HTR-8/SVneo (cell line): ENCODE results near the gene STUB1.
A peak's percentile ranks its signal among the peaks of the same experiment; 100 is the strongest.
"Not testable (repeated sequence)": the region's sequence is repeated elsewhere in the genome, so short reads cannot be mapped to it uniquely, and the experiment has no call there.

Experiments used
- DNase-seq: peaks from one replicate; pipeline ENCODE4 v3.0.0; 2011; ENCODE audit warnings: low spot score, mixed read lengths; ENCODE audit not compliant: insufficient read length
- FAIRE-seq: peaks from 2 replicates; lab custom pipeline; 2011; peaks lifted over from hg19 to GRCh38; lab: Jason Lieb, UNC

STUB1 gene

DNA sequence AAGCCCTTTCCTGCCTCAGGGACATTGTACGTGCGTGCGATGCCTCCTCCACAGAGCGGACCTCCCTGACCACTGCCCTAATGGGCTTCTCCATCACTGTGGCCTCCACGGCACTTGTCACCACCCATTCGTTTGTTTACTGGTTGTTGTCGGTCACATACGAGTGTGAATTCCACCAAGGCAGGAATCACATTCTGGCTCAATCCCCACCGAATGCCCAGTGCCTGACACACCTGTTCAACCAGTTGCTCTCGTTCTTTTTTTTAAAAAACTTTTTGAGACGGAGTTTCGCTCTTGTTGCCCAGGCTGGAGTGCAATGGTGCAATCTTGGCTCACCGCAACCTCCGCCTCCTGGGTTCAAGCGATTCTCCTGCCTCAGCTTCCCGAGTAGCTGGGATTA lies 11.0 kb downstream of the STUB1 start:
- DNase-seq, FAIRE-seq: not testable (repeated sequence)

DNA sequence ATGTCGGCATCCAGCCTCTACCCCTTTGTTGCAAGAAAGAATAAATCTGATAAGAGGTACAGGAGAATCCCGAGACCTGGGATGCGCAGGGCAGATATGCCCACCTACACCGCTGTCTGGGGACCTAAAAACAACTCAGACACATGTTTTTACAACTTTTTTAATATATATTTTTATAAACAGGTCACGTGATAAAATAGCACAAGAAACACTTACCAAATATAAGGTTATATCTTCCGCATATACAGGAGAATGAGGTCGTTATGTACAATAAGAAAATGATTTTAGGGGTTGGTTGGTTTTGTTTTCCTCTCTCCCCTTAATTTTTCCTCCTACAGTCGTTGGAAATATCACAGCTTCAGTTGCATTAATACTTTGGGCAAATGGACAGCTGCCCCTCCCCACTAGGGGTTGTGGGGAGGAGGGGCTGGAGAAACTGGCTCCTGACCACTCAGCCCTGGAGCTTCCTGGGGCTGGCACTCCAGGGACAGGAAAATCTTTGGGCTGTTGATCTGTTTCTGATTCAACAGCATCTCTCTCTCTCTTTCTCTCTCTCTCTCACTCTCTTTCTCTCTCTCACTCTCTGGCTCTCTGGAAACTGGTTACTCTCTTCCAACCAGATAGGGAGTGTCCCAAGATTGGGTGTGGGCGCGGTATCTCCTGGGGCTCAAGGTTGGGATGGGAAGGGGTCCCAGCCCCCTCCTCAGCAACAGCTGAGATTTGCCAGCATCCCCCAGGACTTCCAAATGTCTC lies 12.3 kb downstream of the STUB1 start:
- no peak for FAIRE-seq
- DNase-seq = no peak

DNA sequence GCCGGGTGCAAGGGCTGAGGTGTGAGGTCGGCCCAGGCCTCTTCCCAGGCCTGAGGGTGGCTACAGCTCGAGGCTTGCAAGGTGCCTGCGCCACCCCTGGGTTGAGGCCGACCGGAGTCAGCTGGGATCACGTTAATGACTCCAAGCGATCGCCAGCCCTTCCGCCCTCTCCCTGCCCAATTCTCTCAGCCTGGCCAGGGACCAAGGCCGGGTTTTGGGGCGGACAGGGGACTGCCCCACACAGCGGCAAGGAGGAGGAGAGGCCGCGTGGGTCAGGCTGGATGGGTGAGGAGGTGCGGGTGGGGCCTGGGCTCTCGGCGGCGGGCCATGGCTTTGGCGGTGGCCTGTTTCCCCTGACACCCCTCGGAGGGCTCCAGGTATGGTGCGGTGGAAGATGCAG lies 13.2 kb downstream of the STUB1 start:
- DNase-seq (no peak), FAIRE-seq (no peak)

DNA sequence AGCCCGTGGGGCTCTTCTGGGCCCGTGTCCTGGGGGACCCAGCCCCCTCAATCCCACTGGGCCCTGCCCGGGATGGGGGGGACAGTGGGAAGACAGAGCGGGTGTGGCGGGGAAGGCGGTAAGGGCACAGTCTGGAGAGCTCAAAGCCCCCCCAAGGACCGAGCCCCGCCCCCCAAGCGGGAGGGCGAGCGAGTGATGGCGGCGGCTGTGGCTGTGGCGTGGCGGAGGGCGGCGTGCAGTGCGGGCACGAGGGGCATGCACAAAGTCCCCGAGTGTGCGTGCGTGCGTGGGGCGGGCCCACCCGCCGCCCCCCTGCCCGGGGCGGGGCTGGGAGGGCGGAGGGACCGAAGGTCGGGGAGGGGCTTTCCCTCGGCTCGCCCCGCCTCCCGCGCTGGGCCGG lies 13.6 kb downstream of the STUB1 start:
- DNase-seq (no peak), FAIRE-seq (no peak)

DNA sequence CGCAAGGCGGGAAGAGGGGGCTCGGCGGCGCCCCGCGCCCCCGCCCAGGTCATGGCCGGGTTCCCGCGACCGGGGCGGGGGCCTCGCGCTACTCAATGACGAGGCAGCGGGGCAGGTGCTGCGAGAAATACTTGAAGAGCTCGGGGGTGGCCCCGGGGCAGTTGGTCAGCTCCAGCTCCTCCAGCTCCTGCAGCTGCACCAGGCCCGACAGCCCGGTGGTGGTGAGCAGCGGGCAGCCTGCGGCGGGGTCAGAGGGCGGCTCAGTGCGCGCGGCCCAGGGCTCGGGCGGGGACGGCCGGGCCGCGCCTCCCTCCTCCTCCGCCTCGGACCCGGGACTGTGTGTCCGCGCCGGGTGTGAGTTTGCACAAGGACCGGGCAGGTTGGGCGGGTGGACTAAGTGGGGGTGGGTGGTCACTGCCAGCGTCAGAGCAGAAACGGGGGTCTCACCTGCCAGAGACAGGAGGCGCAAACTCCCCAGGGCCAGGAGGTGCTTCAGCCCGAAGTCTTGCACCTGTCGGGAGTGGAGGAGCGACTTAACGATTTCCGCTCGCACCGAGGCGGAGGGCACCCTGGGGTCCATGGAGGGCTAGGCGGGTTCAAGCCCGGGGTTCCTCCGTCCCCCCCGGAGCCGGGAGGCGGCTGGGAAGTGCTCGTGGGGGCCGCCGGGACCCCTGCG lies 14.1 kb downstream of the STUB1 start:
- DNase-seq (no peak), FAIRE-seq (no peak)

DNA sequence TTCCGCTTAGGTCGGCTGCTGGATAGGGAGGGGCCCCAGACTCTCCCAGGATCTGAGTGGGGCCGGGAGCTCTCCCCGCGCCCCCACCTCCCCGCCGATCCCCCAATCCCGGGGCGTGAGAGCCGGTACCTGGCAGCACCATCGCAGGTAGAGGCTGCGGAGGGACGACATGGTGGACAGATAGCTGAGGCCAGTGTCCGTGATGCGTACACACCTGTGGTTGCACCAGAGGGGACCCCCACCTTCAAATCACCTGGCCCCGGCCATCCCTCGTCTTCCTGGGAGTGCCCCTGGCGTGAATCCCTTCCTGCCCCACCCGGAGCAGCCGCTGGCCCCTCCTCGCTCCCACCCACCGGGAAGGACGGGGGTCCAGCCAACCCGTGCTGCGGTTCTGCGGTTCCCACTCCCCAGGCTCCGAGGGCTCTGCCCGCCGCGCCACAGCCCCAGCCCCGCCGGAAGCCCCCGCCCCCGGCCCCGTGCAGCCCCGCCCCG lies 14.7 kb downstream of the STUB1 start:
- DNase-seq (no peak), FAIRE-seq (no peak)

DNA sequence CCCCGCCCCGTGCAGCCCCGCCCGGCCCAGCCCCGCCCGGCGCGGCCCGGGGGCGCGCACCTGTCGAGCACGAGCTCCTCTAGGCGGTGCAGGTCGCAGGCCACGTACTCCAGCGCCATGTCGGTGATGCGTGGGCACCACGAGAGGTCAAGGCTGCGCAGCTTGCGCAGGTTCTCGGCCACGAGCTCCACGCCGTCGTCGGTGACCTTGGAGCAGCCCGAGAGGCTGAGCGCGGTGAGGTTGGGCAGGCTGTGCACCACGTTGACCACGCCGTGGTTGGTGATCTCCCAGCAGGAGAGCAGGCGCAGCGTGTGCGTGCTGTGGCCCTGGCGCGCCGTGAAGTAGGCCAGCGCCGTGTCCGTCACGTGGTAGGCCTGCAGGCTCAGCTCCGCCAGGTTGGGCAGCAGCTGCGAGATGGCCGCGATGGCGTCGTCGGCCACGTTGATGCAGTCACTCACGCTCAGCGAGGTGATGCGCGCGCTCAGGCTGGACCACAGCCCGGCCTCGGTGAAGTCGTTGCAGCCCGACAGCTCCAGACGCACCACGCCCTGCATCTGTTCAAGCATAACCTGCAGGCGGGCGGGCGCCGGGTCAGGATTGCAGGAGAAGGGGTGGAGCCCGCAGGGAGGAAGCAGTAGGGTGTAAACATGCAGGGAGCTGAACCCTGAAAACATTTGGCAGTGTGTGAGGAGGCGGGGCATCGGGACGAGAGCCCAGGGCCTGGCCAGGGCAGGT lies 15.3 kb downstream of the STUB1 start:
- DNase-seq (no peak), FAIRE-seq (peak; percentile 13)

DNA sequence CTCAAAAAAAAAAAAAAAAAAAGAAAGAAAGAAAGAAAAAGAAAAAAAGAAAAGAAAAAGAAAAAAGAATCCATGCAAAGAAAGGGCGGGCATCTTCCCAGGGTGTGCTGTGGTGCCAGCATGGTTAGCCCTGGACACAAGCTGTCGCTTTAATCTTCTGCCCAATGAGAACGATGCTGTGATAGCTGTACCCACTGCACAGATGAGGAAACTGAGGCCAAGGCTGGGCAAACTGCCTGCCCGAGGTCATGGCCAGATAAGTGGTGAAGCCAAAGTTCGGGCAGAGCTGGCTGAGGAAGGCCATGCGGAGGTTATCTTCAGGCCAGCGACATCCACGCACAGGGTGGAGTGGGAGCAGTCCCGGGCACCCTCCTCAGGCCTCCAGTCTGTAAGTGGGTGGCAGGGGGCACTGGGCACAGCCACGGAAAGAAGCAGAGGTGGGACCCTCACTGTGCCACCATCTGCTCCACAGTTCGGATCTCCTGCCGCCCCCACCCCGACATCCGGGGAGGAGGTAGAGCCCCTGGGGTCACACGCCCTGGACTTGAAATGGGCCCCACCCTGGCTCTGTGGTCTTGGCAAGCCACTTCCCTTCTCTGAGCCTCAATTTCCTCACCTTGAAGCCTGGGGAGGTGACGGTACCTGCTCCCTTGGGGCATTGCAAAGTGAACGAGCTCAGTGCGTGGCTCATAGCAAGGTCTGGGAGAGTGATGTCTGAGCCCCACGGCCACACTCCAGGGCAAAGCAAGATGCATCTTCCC lies 18.9 kb downstream of the STUB1 start:
- DNase-seq (no peak), FAIRE-seq (no peak)

DNA sequence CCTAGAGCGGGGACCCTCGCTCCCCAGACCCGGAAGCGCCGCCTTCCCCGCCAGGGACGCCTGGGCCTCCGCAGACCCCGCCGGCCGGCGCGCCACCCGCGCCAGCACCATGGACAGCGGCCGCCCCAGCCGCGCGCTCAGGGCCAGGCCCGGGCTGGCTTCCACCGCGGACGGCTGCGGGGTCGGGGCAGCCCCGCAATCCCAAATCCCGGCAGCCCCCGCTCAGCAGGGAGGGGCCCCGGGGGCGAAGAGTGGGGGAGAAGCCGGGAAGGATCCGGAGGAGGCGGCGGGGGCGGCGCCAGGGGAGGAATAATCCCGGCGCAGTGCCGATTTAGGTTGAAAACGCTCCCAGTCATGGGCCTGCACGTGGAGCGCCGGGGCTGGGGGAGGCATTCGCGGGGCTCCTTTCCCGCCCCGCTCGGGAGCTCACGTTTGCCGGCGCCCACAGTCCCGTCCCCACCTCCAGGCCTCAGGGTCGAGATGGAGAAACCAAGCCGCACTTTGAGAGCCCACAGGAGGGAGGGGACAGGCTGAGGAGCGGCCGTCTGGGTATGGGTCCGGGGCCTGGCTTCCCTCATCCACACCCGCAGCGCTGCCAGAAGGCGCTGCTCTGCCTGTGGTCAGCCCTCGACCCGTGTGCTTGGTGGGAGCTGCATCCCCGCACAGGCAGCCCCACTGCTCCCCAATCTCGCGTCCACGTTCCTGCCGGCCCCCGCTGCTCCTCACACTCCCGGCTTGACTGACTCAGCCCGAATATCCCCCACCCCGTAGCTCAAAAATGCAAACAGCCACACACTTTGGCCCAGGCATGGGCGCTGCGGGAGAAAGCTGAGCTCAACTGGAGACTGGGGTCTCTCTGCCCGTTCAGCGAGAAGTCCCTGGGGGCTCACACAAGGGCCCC lies 20.7 kb downstream of the STUB1 start:
- FAIRE-seq = no peak
- no peak for DNase-seq

DNA sequence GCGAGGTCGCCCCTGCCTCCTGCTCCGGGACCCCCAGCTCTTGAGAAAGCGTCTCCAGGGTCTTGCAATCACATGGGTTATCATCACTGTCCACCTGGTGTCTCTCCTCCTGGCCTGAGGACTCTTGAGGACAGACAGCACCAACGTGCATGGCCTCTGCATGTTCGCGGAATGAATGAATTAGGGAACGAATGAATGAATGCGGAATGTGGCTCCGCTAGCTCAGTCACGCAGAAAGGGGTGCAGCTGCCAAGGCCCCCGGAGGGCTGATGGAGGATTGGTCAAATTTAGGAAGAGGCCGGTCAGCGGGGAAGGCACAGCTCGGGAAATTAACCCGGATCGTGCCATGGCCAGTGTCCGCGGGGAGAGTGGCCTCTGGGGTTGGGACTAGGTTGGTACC lies 22.1 kb downstream of the STUB1 start:
- DNase-seq = no peak
- FAIRE-seq = no peak

DNA sequence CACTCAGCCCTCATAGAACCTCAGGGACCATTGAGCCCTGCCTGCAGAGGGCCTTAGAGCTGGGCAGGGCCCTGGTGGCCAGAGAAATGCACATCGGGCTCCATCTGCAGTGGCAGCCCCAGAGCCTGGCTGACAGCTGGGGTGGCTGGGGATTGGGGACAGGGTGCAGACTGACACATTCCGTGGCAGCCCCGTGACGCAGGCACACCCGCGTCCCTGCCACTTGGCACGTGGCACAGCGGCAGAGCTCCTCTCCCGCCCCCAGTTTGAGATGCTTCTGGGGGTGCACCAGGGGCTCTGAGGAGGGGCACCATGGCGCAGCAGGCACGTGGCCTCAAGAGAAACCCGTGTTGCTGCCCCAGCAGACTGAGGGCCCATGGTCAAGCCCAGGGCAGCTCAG lies 23.2 kb downstream of the STUB1 start:
- no peak for DNase-seq
- FAIRE-seq = no peak

DNA sequence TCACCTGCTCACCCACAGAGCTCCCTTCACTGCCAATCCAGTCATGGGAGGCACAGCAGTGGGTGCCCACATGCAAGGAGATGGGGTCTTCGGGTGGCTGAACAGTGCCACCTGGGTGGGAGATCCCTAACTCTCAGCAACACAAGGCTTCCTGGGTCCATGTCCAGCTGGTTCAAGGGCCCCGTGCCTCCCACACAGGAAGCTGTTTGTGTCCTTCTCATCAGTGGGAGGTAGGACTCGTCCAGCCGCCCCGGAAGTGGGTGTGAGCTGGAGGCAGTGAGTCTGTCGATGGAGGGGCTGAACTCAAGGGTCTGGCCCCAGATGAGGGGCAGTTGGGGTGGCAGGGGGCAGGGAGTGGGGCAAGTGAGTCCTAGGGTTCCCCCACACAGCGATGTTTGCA lies 23.8 kb downstream of the STUB1 start:
- FAIRE-seq = no peak
- no peak for DNase-seq

DNA sequence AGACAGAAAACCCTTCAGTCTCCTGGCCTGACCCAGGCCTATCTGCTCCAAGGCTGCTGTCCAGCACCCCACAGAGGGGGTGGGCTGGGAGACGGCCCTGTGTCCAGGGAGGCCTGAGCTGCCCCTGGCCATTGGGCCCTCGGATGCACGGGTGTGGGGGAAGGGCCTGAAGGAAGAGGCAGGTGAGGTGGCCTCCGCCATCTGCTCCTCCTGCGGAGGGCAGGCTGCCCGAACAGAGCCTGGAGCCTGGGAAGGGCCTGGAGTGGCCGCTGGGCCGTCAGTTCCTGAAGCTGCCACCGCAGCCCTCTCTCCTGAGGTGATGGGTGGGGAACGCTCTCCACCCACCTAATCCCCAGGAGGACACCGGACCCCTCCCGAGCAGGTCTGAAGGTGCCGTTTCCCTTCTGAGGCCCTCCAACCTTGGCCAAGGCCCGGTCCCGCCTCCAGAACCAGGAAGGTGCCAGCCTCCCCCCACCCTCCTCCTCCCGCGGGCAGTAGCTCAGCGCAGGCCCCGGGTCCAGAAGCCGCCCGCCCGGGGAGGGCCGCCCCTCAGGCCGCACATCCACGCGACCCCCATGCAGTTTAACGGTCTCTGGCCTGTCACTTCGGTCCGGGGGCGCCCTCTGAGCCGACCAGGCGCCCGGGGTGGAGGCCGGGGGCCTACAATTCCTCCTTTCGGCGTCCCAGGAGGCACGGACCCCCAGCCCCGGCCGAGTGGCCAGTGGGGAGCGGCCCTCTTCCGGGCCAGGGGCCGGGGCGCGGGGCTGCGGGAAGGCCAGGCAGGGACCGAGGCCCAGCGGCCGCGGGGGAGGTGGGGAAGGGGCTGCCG lies 24.6 kb downstream of the STUB1 start:
- no peak for FAIRE-seq
- no peak for DNase-seq

DNA sequence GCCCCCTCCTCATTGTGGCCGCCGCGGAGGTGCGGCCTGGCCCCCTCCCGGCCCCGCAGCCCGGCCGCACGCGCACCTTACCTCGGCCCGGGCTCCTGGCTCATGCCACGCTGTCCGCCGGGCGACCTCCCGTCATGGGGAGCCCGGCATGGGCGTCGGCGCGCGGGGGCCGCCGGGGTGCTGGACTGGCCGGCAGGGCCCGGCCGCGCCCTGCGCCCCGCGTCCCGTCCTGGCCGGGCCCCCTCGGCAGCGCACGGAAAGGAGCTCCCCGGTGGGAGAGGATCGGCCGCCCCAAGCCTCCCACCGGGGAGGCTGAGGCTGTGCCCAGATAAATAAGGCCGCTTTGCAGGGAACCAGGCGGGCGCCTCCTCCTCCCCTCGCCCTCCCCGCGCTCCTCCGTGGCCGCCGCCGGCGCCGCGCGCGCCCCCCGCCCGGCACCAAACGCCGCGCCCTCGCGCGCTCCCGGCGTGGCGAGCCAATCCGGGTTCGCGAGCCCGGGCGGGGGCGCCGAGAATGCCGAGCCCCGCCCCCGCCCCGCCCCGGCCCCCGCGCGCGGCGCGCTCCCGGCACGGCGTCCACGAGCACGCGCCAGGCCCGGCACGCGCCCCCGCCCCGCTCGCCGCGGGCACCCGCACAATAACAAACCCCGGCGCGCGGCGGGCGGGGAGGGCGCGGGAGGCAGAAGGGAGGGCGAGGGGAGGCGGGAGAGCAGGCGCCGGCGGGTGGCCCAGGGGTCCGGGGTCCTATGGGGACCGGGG lies 25.4 kb downstream of the STUB1 start, which contains the start of gene FBXL16:
TSS of gene FBXL16 (minus strand) at position 371 of the 758 bp plus-strand sequence. CDS start 8,396 bp downstream, outside the sequence.
- FAIRE-seq = peak; percentile 72
- peak; percentile 71 for DNase-seq

DNA sequence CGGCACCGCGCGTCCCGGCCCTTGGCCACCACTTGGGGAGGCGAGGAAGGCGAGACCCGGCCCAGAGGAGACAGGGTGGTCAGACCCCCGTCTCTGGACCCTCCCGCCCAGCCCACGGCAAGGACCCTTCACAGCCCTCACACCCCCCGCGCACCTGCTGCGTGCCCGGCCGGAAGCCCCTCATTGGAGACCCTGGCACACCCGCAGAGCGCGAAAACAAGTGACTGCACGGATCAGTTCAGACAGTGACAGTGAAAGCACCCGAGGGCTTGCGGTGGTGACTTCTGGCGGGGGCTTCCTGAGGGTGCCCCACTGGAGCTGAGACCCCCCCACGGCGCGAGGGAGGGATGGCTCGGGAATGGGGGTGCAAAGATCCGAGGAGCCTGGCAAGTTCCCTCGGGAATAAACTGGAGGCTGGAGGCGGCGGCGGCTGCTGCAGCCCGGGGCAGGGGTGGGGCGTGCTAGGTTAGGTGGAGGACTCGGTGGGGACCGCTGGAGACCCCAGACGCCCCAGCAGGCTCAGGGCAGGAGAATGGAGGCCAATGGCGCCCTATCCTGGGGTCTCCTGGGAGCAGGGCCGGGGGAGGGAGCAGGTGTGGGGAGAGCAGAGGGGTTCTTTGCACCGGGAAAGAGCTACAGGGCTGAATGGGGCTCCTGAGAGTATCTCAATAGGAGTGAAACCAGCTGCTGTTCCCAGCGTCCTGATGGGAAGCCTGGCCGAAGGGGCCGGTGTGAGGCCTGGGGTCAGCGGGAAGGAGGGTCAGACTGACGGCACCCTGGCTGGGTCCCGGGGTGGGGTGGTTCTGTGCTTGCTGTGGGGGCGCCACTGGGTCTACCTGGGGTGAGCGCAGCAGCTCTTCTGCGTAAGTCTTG lies 26.2 kb downstream of the STUB1 start:
- DNase-seq = no peak
- FAIRE-seq = no peak

DNA sequence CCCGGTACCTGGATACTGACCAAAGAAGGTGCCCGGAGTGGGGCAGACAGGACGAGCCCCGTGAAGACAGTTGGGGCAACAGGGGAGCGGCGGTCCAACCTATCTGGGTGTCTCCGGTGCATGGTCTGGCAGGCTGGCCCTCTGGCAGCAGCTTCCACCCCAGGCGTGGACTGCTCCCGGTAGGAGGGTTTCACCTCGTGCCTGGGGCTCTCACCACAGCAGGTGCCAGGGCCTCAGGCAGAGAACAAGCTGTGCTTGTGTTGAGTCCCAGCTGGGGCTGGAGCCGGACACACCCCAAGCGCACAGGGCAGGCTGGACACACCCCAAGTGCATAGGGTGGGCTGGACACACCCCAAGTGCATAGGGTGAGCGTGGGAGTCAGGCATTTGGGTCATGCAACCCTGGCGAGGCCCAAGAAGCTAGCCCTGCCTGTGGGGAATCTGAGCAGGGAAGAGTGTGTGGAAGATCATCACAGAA lies 26.9 kb downstream of the STUB1 start:
- DNase-seq = no peak

DNA sequence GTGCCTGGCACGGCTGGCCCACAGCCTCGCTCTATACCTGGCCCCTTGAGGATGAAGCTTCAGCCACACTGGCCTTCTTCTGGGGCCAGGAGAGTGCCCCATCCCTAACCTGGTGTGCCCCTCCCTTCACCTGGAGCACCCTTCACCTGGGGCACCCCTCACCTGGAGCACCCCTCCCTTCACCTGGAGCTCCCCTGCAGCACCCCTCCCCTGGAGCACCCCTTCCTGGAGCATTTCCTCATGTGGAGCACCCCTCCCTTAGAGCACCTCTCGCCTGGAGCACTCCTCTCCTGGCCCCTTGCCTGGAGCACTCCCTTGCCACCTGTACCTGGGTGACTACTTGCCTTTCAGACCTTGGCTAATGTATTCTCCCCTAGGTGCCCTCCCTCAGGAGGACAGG lies 27.8 kb downstream of the STUB1 start:
- DNase-seq (no peak), FAIRE-seq (no peak)

More for the DNA sequence above, 26.9 kb downstream of the STUB1 start:
- no peak for FAIRE-seq
